Cardiac fibroblast (primary cell): ENCODE measurements around the gene DAND5.
"Not testable (repeated sequence)": the region's sequence is repeated elsewhere in the genome, so short reads cannot be mapped to it uniquely, and the experiment has no call there.

ENCODE experiments used
- DNase-seq, 2 donors: peaks; one replicate each; pipeline versions ENCODE4 v3.0.0 to v3.0.0-alpha.2; 2010; ENCODE audit warnings: low read depth in 2 of 2
- H3K4me3 ChIP-seq, 2 donors: replicated peaks in 1 of 2; 1 replicate in 1 of 2; 2 replicates in 1 of 2; pipeline ENCODE4 v1.5.1; 2011; ENCODE audit warnings: low read depth in 2 of 2, low read length in 2 of 2, mild to moderate bottlenecking in 2 of 2, moderate library complexity in 1 of 2
- CTCF ChIP-seq: IDR thresholded peaks from one replicate; pipeline ENCODE4 v1.5.1; 2011; ENCODE audit warnings: low read depth, mild to moderate bottlenecking, low read length, inconsistent platforms

DAND5 gene

GRCh38 chr19:12974301-12975220 lies 5.2 kb downstream of the DAND5 start:
- no peak for DNase-seq
- TF ChIP-seq CTCF, result no peak
- H3K4me3 ChIP-seq, result no peak overlapping the region

GRCh38 chr19:12975221-12975741 lies 5.9 kb downstream of the DAND5 start:
- H3K4me3 ChIP-seq, result no peak overlapping the region
- TF ChIP-seq CTCF, result no peak
- no peak for DNase-seq

- DNase-seq, H3K4me3 ChIP-seq: not testable (repeated sequence)
Measured at GRCh38 chr19:12976109-12976508, 6.7 kb downstream of the DAND5 start.

- TF ChIP-seq CTCF, result no peak
- DNase-seq, result no peak
- no peak overlapping the region for H3K4me3 ChIP-seq
Measured at GRCh38 chr19:12979974-12980373, 10.6 kb downstream of the DAND5 start.

GRCh38 chr19:12982648-12983047 lies 13.3 kb downstream of the DAND5 start:
- no peak for DNase-seq
- no peak for TF ChIP-seq CTCF
- no peak overlapping the region for H3K4me3 ChIP-seq

- TF ChIP-seq CTCF, result no peak
- DNase-seq, result no peak
- H3K4me3 ChIP-seq, result peak overlapping the region in 1 of 2 donors; percentile 41
Measured at GRCh38 chr19:12983091-12983490, 13.7 kb downstream of the DAND5 start.

- TF ChIP-seq CTCF, result peak; percentile 60
- DNase-seq, result peak; percentile 81 to 85
- H3K4me3 ChIP-seq, result peak overlapping the region in 1 of 2 donors; percentile 41
Measured at GRCh38 chr19:12983542-12984142, 14.3 kb downstream of the DAND5 start.
